HAP-1 (cell line): ENCODE data around the gene SLC25A26.

Experiments
- DNase-seq, 2 experiments: peaks; one replicate each; pipeline ENCODE4 v3.0.0-alpha.2; 2016 to 2020; ENCODE audit warnings: low spot score in 2 of 2
- H3K27me3 ChIP-seq: fragments of 250-450 bp; sonication (Bioruptor Pico); 2 replicates; pipeline ENCODE4 v1.5.1; 2020; ENCODE audit warnings: low read depth, mild to moderate bottlenecking, moderate library complexity
- H3K36me3 ChIP-seq: fragments of 250-450 bp; sonication (Bioruptor Pico); replicated peaks from 2 replicates; pipeline ENCODE4 v1.5.1; 2020; ENCODE audit warnings: mild to moderate bottlenecking
- H3K4me1 ChIP-seq: fragments of 250-450 bp; sonication (Bioruptor Pico); 2 replicates; pipeline ENCODE4 v1.5.1; 2020; ENCODE audit warnings: mild to moderate bottlenecking
- H3K4me3 ChIP-seq: fragments of 250-450 bp; sonication (Bioruptor Pico); 2 replicates; pipeline ENCODE4 v1.5.1; 2020; ENCODE audit warnings: mild to moderate bottlenecking, moderate library complexity
- H3K9me3 ChIP-seq: fragments of 250-450 bp; sonication (Bioruptor Pico); 2 replicates; pipeline ENCODE4 v1.5.1; 2020; ENCODE audit warnings: mild to moderate bottlenecking, moderate library complexity
- in situ Hi-C: fragments of 300-500 bp; cut with MboI; formaldehyde crosslinking; loops from 3 replicates; pipeline ENCODE4 v1.14.3; 2020; ENCODE audit warnings: low sequenced_read_pairs, inconsistent platforms, mixed read lengths

Gene SLC25A26, protein sequence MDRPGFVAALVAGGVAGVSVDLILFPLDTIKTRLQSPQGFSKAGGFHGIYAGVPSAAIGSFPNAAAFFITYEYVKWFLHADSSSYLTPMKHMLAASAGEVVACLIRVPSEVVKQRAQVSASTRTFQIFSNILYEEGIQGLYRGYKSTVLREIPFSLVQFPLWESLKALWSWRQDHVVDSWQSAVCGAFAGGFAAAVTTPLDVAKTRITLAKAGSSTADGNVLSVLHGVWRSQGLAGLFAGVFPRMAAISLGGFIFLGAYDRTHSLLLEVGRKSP

DNA sequence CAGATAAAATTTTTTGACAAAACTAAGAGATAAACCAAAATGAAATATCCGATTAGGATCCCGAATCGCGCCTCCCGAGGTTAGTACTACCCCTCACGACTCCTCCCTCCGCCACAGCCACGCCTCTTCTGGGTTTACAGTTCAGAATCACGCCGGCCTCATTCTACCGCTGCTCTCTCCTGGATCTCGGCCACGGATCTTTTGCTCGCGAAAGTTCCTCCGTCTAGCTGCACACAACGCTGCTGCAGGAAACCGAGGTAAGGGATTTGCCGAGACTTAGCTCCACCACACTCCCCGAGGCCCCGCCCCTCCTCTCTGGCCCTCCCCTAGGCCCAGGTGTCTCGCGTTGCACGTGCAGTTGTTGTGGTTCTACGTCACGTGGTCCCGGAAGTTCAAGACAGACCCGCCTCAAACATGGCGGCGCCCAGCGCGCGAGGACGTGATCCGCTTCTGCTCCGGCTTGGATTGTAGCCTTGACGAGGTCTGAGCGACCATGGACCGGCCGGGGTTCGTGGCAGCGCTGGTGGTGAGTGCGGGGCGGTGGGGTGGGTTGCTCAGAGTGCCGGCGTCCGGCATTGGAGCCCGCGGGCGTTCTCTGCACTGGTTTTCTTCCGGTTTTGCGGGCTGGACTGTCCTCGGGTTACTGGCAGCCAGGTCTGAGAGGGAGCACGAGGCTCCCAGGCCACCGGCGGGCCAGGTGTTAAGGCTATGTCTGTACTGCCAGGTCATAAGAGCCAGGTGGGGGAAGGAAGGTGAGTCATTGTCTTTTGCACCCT lies at the start of gene SLC25A26:
TSS of gene SLC25A26 (plus strand) at position 400 of the 776 bp plus-strand sequence. CDS start at position 494, 94 bp downstream.
- H3K4me1 ChIP-seq = peaks cover 7% of the 10 kb centered on the region; the same call in 1 of the 2 replicates
- DNase-seq = peak; percentile 92 to 97
- no peaks in the 10 kb centered on the region for H3K36me3 ChIP-seq
- H3K4me3 ChIP-seq = peak within 1 kb of the TSS; percentile 71
- no peaks in the 10 kb centered on the region for H3K27me3 ChIP-seq
- H3K9me3 ChIP-seq = no peaks in the 10 kb centered on the region
- in situ Hi-C loops = no loop called here

DNA sequence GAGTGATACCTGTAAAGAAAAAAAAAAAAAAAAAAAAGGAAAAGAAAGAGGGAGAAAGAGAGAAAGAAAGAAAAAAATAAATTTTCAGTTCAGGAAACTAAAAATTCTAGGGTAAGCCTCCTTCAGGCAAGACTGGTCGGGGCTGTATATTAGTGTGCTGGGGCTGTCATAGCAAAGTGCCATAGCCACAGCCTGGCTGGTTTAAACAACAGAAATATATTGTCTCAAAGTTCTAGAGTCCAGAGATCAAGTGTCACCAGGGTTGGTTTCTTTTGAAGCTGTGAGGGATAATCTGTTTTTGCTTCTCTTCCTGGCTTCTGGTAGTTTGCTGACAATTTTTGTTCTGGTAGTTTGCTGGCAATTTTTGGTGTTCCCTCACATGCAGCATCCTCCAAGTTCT lies 48.4 kb upstream of the SLC25A26 start:
- in situ Hi-C loops = no loop called here
- peaks cover 23% of the 10 kb centered on the region for H3K27me3 ChIP-seq
- DNase-seq = no peak

DNA sequence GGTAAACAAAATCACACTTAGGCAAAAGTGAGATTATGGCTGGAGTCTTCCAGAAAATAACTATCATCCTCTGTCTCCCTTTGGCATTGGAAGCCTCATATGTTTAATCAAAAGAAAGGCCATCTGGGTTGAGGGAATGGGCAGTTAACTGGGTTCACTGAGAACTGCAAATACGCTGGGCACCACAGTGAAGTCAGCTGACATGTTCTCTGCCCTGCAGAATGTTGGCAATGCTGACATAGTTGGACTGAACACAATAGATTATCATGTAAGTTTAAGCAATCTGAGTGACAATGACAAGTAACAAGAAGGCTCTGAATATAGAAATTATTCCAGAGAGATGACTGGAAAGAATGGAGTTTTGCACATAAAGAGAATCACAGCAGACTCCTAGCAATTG lies 43.8 kb upstream of the SLC25A26 start:
- no peaks in the 10 kb centered on the region for H3K27me3 ChIP-seq
- no peak overlapping the region for H3K4me3 ChIP-seq
- H3K9me3 ChIP-seq = no peaks in the 10 kb centered on the region
- no peaks in the 10 kb centered on the region for H3K36me3 ChIP-seq
- no peak for DNase-seq
- in situ Hi-C loops = no loop called here
- no peaks in the 10 kb centered on the region for H3K4me1 ChIP-seq

More for the DNA sequence above, 48.4 kb upstream of the SLC25A26 start:
- Histone ChIP-seq H3K9me3 (no peaks in the 10 kb centered on the region), H3K4me1 (no peaks in the 10 kb centered on the region), H3K4me3 (no peak overlapping the region), H3K36me3 (no peaks in the 10 kb centered on the region)

DNA sequence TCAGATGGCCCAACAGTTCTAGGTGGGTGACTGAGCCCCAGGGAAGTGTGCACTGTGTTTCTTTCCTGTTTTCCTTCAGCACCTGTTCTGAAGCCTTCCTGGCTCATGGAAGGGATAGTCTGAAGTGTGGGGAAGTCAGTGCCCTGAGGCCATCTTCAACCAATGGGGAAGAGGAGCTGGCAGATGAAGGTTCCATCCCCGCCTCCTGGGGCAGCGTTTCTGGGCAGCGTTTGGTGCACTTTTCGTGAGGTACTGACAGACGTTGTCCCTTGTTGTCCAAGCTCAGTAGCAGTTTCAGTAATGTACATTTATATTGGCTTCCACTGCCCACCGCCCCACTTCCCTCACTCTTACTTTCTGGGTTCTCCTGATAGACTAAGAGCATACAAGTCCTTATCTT lies 42.6 kb upstream of the SLC25A26 start:
- in situ Hi-C loops = no loop called here
- Histone ChIP-seq H3K27me3 (no peaks in the 10 kb centered on the region), H3K4me3 (no peak overlapping the region), H3K36me3 (no peaks in the 10 kb centered on the region), H3K4me1 (no peaks in the 10 kb centered on the region), H3K9me3 (no peaks in the 10 kb centered on the region)
- DNase-seq = no peak

DNA sequence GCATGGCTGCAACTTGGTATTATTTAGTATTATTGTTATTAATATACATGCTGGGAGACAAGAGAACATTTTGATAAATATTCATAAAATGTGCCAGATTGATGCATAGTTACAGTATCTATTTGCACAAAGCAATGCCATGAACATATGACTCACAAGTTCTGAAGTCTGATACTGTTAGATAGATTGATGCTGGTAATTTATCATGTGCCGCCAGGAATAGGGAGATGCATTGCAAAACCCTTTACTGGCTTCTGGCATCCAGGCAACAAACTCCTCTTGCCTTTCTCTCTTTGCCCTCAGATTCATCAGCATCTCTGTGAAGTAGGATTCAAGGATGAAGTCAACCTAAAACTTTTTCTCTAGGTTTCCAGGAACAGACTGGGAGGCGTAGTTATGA lies 41.0 kb upstream of the SLC25A26 start:
- Histone ChIP-seq H3K36me3 (no peaks in the 10 kb centered on the region), H3K9me3 (no peaks in the 10 kb centered on the region), H3K4me1 (no peaks in the 10 kb centered on the region), H3K4me3 (no peak overlapping the region), H3K27me3 (no peaks in the 10 kb centered on the region)
- in situ Hi-C loops = no loop called here
- DNase-seq = no peak

DNA sequence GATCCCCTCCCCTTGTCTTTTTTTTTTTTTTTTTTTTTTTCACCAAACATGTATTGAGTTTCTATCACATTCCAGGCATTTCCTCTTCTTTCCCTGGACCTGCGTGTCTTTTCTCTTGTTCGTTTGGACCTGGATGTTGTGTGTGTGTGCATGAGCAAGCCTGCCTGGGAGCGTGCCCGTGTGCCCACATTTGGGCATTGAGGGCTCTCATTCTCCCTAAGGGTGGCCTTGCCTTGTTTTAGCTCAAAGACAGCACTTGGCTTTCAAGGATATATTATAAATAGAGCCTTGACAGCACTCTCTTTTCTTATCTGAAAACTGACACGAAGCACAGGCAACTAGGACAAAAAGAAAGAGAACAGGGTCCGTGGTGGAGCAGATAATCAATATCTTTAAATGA lies 39.0 kb upstream of the SLC25A26 start:
- Histone ChIP-seq H3K36me3 (no peaks in the 10 kb centered on the region), H3K27me3 (no peaks in the 10 kb centered on the region), H3K9me3 (no peaks in the 10 kb centered on the region), H3K4me1 (no peaks in the 10 kb centered on the region), H3K4me3 (no peak overlapping the region)
- in situ Hi-C loops = no loop called here
- no peak for DNase-seq

DNA sequence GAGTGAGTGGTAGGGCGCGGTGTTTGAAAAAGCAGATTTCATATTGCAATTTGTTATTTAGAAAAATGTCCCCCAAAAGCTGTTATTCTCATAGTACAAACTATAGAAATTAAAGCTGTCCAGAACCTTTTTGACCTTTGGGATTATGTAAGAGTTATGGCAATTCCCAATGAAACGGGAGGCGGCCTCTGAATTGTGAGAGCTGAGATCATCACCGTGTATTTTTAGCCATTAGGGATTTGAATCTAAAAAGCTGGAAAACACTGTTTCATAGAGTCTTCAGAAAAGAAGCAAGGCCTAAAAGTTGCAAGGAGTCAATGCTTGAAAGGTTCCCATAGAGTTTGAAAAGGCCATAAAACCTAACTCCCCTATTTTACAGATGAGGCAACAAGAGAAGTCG lies 38.6 kb upstream of the SLC25A26 start:
- Histone ChIP-seq H3K27me3 (no peaks in the 10 kb centered on the region), H3K36me3 (no peaks in the 10 kb centered on the region), H3K4me3 (no peak overlapping the region), H3K9me3 (no peaks in the 10 kb centered on the region), H3K4me1 (no peaks in the 10 kb centered on the region)
- no peak for DNase-seq
- in situ Hi-C loops = no loop called here

DNA sequence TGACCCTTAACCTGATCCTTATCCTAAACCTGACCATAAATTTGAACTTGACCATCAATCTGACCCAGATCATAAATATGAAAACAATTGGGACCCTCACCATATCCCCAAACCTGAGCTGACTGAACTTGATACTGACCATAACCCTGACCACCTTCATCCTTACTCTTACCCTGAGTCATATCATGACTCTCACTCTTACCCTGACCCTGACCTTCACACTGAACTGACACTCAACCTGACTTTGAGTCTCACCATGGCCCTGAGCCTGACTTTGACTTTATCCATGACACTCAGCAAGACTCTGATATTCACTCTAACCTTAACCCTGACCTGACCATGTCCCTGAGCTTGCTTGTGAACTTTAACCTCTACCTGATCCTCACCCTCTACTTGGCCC lies 34.3 kb upstream of the SLC25A26 start:
- no peak for DNase-seq
- H3K4me3 ChIP-seq = no peak overlapping the region
- H3K36me3 ChIP-seq = no peaks in the 10 kb centered on the region
- in situ Hi-C loops = no loop called here
- H3K27me3 ChIP-seq = no peaks in the 10 kb centered on the region
- H3K9me3 ChIP-seq = no peaks in the 10 kb centered on the region
- H3K4me1 ChIP-seq = no peaks in the 10 kb centered on the region

DNA sequence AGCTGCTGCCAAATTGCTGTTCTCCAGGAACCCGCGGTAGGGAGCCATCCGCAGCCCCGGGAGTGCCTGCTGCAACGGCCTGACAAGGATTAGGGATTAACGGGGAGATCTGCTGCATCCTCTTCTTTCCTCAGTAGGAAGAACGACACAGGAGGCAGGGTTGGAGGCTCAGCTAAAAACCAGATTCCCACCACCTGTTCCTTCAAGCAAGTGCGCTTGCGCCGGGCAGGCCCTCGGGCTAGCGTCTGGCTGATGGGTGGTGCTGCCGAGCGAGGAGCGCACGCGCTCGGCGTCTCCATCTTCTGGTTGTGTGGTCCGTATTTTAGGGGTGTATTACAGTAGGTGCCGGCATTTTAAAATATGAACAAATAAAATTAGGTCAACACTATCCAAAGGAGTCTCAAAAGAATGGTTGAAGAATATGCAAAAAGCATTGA lies 25.4 kb upstream of the SLC25A26 start:
- Histone ChIP-seq H3K27me3 (peaks cover 7% of the 10 kb centered on the region; the same call in 1 of the 2 replicates), H3K9me3 (no peaks in the 10 kb centered on the region), H3K4me1 (no peaks in the 10 kb centered on the region), H3K4me3 (no peak overlapping the region), H3K36me3 (no peaks in the 10 kb centered on the region)
- in situ Hi-C loops = no loop called here
- no peak for DNase-seq

DNA sequence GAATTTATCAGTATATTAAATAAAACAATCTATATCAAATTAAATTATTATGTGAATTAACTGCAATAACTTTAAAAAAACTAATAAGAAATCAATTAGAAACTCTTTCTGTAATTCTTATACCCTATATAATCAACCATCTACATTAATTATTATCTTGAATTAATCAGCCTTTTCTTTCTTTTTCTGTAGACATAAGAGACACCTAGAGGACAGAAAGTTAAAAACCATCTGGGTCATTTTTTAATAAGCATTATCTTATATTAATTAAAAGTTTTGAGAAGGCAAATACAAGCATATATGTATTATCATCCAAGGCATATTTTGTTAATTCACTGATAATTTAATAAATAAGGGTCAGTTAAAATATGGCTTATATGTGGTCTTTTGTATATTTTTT lies 24.2 kb upstream of the SLC25A26 start:
- no peaks in the 10 kb centered on the region for H3K36me3 ChIP-seq
- H3K9me3 ChIP-seq = no peaks in the 10 kb centered on the region
- no peak for DNase-seq
- H3K27me3 ChIP-seq = peaks cover 7% of the 10 kb centered on the region; the same call in 1 of the 2 replicates
- H3K4me1 ChIP-seq = no peaks in the 10 kb centered on the region
- in situ Hi-C loops = no loop called here
- H3K4me3 ChIP-seq = no peak overlapping the region

DNA sequence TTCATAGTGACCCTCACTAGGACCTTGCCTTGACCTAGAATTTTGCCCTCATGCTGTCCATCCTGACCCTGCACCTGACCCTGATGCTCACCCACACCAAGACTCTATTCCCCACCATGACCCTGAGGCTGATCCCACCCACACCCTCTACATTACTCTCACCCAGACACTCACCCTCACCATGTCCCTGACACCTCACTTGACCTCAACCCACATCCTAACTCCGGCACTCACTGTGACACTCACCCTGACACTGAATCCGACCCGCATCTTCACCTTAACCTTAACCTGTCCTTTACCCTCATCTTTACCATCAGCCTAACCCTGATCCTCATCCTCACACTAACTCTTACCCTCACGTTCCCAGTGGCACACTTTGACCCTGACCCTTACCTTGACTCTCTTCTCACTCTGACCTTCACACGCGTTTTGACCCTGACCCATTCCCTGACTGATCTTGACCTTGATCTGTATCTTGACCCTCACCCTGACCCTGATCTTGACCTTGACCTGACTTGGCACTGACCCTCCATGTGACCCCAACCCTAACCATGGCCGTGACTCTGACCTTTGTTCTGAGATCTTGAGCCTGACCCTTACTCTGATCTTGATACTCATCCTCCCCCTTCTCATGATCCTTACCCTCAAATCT lies 22.2 kb upstream of the SLC25A26 start:
- in situ Hi-C loops = no loop called here
- H3K4me3 ChIP-seq = no peak overlapping the region
- H3K27me3 ChIP-seq = peaks cover 7% of the 10 kb centered on the region; the same call in 1 of the 2 replicates
- H3K36me3 ChIP-seq = no peaks in the 10 kb centered on the region
- no peaks in the 10 kb centered on the region for H3K9me3 ChIP-seq
- no peaks in the 10 kb centered on the region for H3K4me1 ChIP-seq
- no peak for DNase-seq

DNA sequence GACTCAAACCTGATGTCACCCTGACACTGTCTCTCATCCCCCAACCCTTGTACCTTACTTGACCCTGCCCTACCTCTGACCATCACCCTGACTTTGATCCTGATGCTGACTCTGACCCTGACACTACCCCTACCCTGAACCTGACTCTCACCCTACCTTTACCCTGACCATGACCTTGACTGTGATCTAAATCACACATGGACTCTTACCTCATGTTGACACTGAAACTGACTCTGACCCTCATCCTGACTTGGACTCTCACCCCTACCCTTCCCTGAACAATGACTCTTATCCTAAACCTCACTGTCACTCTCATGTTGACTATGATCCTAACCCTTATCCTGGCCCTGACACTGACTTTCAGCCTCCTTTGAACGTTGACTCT lies 21.7 kb upstream of the SLC25A26 start:
- in situ Hi-C loops = no loop called here
- Histone ChIP-seq H3K4me3 (no peak overlapping the region), H3K27me3 (peaks cover 4% of the 10 kb centered on the region; the same call in 1 of the 2 replicates), H3K9me3 (no peaks in the 10 kb centered on the region), H3K36me3 (no peaks in the 10 kb centered on the region), H3K4me1 (no peaks in the 10 kb centered on the region)
- no peak for DNase-seq

DNA sequence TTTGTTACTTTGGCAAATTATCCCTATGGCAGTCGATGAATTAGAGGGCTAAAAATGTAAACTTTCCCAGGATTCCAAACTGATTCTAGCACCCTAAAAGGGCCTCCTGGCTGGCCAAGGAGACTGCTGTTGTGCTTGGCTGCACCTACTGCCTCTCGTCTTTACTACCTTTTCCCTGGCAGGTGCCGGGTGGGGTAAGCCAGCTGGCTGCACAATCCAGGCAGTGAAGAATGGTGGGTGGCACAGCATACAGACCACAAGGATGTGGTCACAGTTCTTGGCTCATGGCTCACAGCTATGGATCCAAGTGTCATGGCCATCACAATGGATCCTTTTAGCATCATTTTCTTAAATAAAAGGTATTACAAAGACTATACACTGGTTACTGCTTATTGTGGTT lies 20.7 kb upstream of the SLC25A26 start:
- Histone ChIP-seq H3K4me1 (no peaks in the 10 kb centered on the region), H3K36me3 (no peaks in the 10 kb centered on the region), H3K27me3 (no peaks in the 10 kb centered on the region), H3K4me3 (no peak overlapping the region), H3K9me3 (no peaks in the 10 kb centered on the region)
- DNase-seq = no peak
- in situ Hi-C loops = no loop called here

DNA sequence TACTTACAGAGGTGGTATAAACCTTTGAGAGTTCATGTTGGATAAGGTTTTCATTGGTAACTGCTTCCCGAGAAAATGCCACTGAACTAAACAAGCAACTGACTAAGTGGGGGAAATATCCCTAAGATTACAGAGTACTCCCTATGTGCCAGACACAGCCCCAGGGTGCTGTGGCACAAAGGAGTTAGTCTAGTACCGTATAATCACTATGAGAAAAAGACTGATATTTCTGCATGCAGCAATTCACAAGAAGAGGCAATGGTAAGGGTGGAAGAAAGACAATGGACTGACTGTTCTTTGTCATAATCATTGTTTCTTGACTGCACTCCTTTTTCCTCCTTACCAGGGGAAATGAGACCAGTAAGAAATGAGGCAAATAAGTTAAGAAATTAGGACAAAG lies 20.0 kb upstream of the SLC25A26 start:
- H3K4me1 ChIP-seq = no peaks in the 10 kb centered on the region
- no peaks in the 10 kb centered on the region for H3K9me3 ChIP-seq
- in situ Hi-C loops = no loop called here
- no peaks in the 10 kb centered on the region for H3K36me3 ChIP-seq
- no peak overlapping the region for H3K4me3 ChIP-seq
- 0 out of 2 replicates have a peak, but pooled peaks cover 3% of the 10 kb centered on the region for H3K27me3 ChIP-seq
- DNase-seq = no peak
